Cardiac muscle cell (in vitro differentiated cells and primary cell): Measurements from ENCODE around the gene RHBDL2. TPM values are rescaled to one million over a fixed set of nuclear protein-coding genes. Genes with fewer than 3 reads are reported as not detected.

Experiments
- DNase-seq, 2 donors: peaks; one replicate each; pipeline versions ENCODE4 v3.0.0 to v3.0.0-alpha.2; 2010 to 2017; ENCODE audit warnings: low read depth in 1 of 2, low spot score in 1 of 2
- H3K27ac ChIP-seq: fragments of 200-600 bp; sonication (generic); 2 replicates; pipeline ENCODE4 v1.5.1; 2016
- H3K27me3 ChIP-seq: fragments of 200-600 bp; sonication (generic); 2 replicates; pipeline ENCODE4 v1.6.0; 2016; ENCODE audit warnings: control low read depth
- H3K36me3 ChIP-seq: fragments of 200-600 bp; sonication (generic); 2 replicates; pipeline ENCODE4 v1.5.1; 2016; ENCODE audit warnings: control low read depth
- H3K4me1 ChIP-seq: fragments of 200-600 bp; sonication (generic); 2 replicates; pipeline ENCODE4 v1.8.1; 2017; ENCODE audit warnings: low read depth, mild to moderate bottlenecking, mixed run types
- H3K4me3 ChIP-seq: fragments of 200-600 bp; sonication (generic); 2 replicates; pipeline ENCODE4 v1.5.1; 2016; ENCODE audit warnings: mild to moderate bottlenecking
- H3K9me3 ChIP-seq: fragments of 200-600 bp; sonication (generic); 2 replicates; pipeline ENCODE4 v1.5.1; 2017; ENCODE audit warnings: low read depth, mild to moderate bottlenecking, control low read depth
- polyA plus RNA-seq: library from polyadenylated mRNA; unstranded; fragments of >200 nt; fragmentation: Nextera tagmentation; extraction: Ambion mirVana; gene quantifications from 2 replicates; pipeline ENCODE4 v1.2.1, GENCODE V29; 2016
- total RNA-seq: library from RNA; depleted of rRNA; stranded (reverse); fragments of >200 nt; gene quantifications from 2 replicates; pipeline ENCODE4 v1.2.3, GENCODE V29; 2016
- TF ChIP-seq, protein P1 (sequence below): IDR thresholded peaks from 2 replicates; pipeline ENCODE4 v1.5.1; 2012; ENCODE audit warnings: low read depth, mild to moderate bottlenecking, low read length

The RHBDL2 gene
- total and polyA plus RNA-seq, 2 experiments from 2014 or later: 0.21 TPM; not detected in 1

DNA sequence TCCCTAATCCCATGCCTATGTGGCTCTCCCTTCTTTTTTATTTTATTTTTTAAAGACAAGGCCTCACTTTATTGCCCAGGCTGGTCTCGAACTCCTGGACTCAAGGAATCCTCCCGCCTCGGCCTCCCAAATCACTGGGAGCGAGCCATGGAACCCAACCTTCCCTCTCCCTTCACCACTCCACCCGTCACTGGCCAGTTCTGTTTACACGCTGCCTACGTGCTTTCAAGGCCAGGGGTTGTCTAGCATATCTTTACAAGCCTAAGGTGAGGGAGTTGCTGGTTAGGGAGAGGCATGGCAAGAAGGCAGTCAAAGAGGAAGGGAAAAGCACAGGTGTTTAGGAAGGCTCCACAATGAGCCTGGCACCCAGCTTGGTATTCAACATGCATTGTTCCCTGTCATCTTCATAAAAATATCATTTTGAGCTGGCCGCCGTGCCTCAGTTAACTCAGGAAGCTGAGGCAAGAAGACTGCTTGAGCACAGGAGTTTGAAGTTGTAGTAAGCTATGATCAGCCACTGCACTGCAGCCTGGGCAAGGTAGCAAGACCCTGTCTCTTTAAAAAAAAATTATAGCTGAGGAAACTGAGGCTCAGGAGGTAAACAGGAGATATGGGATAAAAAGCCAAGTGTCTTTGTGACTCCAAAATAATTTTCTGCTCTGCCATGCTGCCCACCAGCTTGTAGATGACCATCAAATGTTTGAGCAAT lies 1.1 kb downstream of the RHBDL2 start:
- DNase-seq: no peak
- no peaks in the 10 kb centered on the region for H3K9me3 ChIP-seq
- no peaks in the 10 kb centered on the region for H3K27me3 ChIP-seq
- no peak overlapping the region for H3K27ac ChIP-seq
- TF ChIP-seq, protein P1, sequence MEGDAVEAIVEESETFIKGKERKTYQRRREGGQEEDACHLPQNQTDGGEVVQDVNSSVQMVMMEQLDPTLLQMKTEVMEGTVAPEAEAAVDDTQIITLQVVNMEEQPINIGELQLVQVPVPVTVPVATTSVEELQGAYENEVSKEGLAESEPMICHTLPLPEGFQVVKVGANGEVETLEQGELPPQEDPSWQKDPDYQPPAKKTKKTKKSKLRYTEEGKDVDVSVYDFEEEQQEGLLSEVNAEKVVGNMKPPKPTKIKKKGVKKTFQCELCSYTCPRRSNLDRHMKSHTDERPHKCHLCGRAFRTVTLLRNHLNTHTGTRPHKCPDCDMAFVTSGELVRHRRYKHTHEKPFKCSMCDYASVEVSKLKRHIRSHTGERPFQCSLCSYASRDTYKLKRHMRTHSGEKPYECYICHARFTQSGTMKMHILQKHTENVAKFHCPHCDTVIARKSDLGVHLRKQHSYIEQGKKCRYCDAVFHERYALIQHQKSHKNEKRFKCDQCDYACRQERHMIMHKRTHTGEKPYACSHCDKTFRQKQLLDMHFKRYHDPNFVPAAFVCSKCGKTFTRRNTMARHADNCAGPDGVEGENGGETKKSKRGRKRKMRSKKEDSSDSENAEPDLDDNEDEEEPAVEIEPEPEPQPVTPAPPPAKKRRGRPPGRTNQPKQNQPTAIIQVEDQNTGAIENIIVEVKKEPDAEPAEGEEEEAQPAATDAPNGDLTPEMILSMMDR: no peak
- no peaks in the 10 kb centered on the region for H3K4me1 ChIP-seq
- H3K4me3 ChIP-seq: no peak overlapping the region
- H3K36me3 ChIP-seq: no peaks in the 10 kb centered on the region

DNA sequence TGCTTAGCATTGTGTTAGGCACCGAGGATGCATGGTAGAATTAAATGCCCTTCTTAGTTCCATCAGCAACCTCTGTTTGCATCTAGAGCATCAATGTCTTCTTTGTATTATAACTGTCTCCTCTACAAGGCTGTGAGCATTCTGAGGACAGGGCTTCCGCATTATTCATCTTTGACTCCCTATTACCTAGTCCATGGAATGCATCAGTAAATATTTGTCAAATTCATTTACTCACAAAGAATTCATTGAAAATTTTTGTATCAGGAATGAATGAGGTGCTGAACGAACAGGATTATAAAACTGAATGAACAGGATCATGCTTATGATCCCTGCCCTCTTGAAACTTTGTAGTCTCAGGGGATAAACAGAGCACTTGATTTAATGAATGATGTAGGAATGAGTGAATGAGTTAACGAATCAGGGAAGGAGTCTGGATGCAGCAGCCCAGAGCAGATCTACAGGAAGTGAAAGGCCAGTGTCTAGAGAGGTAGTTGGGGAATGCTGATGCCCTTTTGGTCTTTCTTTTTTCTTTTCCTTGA lies 2.8 kb downstream of the RHBDL2 start:
- DNase-seq: no peak
- H3K9me3 ChIP-seq: no peaks in the 10 kb centered on the region
- no peaks in the 10 kb centered on the region for H3K4me1 ChIP-seq
- TF ChIP-seq, protein P1: no peak
- no peak overlapping the region for H3K4me3 ChIP-seq
- H3K27me3 ChIP-seq: no peaks in the 10 kb centered on the region
- no peaks in the 10 kb centered on the region for H3K36me3 ChIP-seq
- no peak overlapping the region for H3K27ac ChIP-seq

DNA sequence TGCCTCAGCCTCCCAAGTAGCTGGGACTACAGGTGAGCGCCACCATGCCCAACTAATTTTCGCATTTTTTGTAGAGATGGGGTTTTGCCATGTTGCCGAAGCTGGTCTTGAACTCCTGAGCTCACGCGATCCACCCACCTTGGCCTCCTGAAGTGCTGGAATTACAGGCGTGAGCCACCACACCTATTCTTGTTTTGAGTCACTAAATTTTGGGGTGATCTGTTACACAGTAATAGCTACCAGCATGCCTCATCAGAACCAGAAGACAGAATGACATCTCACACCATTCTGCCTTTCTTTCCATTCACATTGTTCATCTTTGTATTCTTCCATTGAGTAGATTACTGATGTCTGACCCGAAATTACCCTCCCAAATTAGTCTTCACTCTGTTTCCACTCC lies 9.1 kb downstream of the RHBDL2 start:
- Histone ChIP-seq H3K4me3 (no peak overlapping the region), H3K27me3 (no peaks in the 10 kb centered on the region), H3K9me3 (no peaks in the 10 kb centered on the region), H3K27ac (no peak overlapping the region), H3K4me1 (no peaks in the 10 kb centered on the region), H3K36me3 (no peaks in the 10 kb centered on the region)
- TF ChIP-seq, protein P1: no peak
- no peak for DNase-seq

DNA sequence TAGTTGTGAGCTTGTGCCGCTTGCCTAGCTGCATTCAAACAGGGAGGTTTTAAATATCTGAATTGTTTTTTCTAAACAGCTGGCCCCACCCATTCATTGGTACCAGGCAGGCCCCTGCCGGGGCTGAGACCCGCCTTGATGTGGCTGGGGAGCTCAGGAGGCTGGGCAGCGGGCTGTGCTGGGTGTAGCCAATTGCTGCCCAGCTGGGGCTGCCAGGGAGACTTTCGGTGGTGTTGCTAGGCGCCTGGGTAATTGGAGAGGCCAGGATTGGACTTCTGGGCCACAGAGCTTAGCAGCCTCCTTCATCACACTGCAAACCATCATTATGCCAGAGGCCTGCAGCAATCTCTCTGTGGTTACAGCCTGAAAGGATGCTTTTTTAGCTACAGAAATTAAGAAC lies 12.2 kb downstream of the RHBDL2 start:
- Histone ChIP-seq H3K27ac (no peak overlapping the region), H3K4me1 (no peaks in the 10 kb centered on the region), H3K27me3 (no peaks in the 10 kb centered on the region), H3K4me3 (no peak overlapping the region), H3K36me3 (no peaks in the 10 kb centered on the region), H3K9me3 (no peaks in the 10 kb centered on the region)
- DNase-seq: no peak
- TF ChIP-seq, protein P1: no peak

DNA sequence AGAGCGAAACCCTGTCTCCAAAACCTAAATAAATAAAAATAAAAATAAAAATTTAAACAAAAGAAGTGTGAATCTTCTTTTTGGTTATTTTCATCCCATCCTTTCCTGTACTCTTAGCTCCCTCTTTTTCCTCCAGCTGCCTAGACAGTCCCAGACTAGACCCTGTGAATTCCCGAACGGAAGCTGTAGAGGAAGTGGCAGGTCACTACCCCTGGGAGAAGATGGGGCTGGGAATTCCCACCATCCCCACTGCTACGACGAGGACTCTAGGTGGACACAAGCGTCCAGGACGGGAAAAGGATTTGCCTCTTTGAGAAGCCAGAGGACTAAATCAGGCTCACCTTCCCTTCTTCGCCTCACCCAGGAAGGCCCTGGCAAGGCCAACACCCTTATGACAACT lies 12.6 kb downstream of the RHBDL2 start:
- no peaks in the 10 kb centered on the region for H3K9me3 ChIP-seq
- H3K27me3 ChIP-seq: no peaks in the 10 kb centered on the region
- H3K27ac ChIP-seq: no peak overlapping the region
- H3K36me3 ChIP-seq: no peaks in the 10 kb centered on the region
- H3K4me1 ChIP-seq: no peaks in the 10 kb centered on the region
- no peak for DNase-seq
- TF ChIP-seq, protein P1: no peak
- no peak overlapping the region for H3K4me3 ChIP-seq
